K562 (cell line): ENCODE data around the gene SCYL1. TPM values are rescaled to one million over a fixed set of nuclear protein-coding genes. Genes with fewer than 3 reads are reported as not detected.

Experiments used
- GTF2E2 ChIP-seq: fragments of 200-800 bp; sonication (Bioruptor generic); IDR thresholded peaks from 2 replicates; pipeline ENCODE4 v1.6.1; 2016; ENCODE audit warnings: missing genetic modification characterization, missing compliant biosample characterization
- IRF1 ChIP-seq: sonication (generic); formaldehyde crosslinking; IDR thresholded peaks from 2 replicates; pipeline ENCODE4 v1.8.0; 2022; ENCODE audit warnings: missing genetic modification reagents, mild to moderate bottlenecking, borderline replicate concordance
- MTA3 ChIP-seq: fragments of 450-650 bp; formaldehyde crosslinking; IDR thresholded peaks from 2 replicates; pipeline ENCODE4 v1.6.1; 2017; ENCODE audit warnings: mild to moderate bottlenecking, borderline replicate concordance
- NEUROD1 ChIP-seq: fragments of 150-350 bp; IDR thresholded peaks from 2 replicates; pipeline ENCODE4 v1.6.1; 2014; ENCODE audit warnings: borderline replicate concordance, low read length, low read depth; ENCODE audit not compliant: partially characterized antibody
- RBBP5 ChIP-seq: fragments of 200-600 bp; sonication (generic); IDR thresholded peaks from 2 replicates; pipeline ENCODE4 v1.6.1; 2012; ENCODE audit warnings: borderline replicate concordance, mild to moderate bottlenecking, low read length, control low read depth, inconsistent platforms; ENCODE audit not compliant: insufficient read depth, poor library complexity, severe bottlenecking
- REST ChIP-seq, 2 experiments: fragments of 450-650 bp; formaldehyde crosslinking in 1 of 2; IDR thresholded peaks; 2 replicates each; pipeline versions ENCODE4 v1.4.0 to v1.6.1; 2014 to 2020; ENCODE audit warnings: mild to moderate bottlenecking in 2 of 2, borderline replicate concordance in 1 of 2, low read depth in 1 of 2
- SRSF1 ChIP-seq: fragments of 200-400 bp; formaldehyde crosslinking; IDR thresholded peaks from 2 replicates; pipeline ENCODE4 v1.6.1; 2017; ENCODE audit warnings: mild to moderate bottlenecking, low read depth, low read length, moderate library complexity
- STAT5A ChIP-seq: IDR thresholded peaks from 2 replicates; pipeline ENCODE4 v1.6.1; 2012; ENCODE audit warnings: low read length, inconsistent platforms, borderline replicate concordance
- TARDBP ChIP-seq: fragments of 450-650 bp; IDR thresholded peaks from 2 replicates; pipeline ENCODE4 v1.6.1; 2016
- TBL1XR1 ChIP-seq, 2 experiments: IDR thresholded peaks; 2 replicates each; pipeline ENCODE4 v1.6.1; 2012; ENCODE audit warnings: improper control_type of control experiment in 2 of 2, low read length in 2 of 2, mild to moderate bottlenecking in 1 of 2
- THAP7 ChIP-seq: fragments of 250-450 bp; sonication (Bioruptor Pico); IDR thresholded peaks from 2 replicates; pipeline ENCODE4 v1.5.0; 2021
- ZNF282 ChIP-seq: sonication (generic); formaldehyde crosslinking; IDR thresholded peaks from 2 replicates; pipeline ENCODE4 v1.8.1; 2023; ENCODE audit warnings: missing genetic modification reagents
- ZNF584 ChIP-seq: fragments of 200-800 bp; sonication (Bioruptor generic); IDR thresholded peaks from 2 replicates; pipeline ENCODE4 v1.6.1; 2016; ENCODE audit warnings: low read depth, mild to moderate bottlenecking, missing genetic modification characterization, missing compliant biosample characterization
- polyA plus RNA-seq, 8 experiments: library from polyadenylated mRNA; depleted of rRNA in 4 of 8; stranded (reverse) in 5 of 8; unstranded in 3 of 8; fragments of >200 nt; fragmentation: Nextera tagmentation in 2 of 8; fragmentation: Illumina TruSeq in 1 of 8; extraction: Ambion mirVana in 2 of 8; extraction: Trizol in 1 of 8; gene quantifications; 2 replicates each; pipeline versions ENCODE4 v1.2.1 to v1.2.3, GENCODE V29; 2011 to 2014; ENCODE audit warnings: inconsistent platforms in 1 of 8, missing spikeins in 1 of 8
- total RNA-seq, 7 experiments: library from RNA; depleted of rRNA in 6 of 7; stranded (reverse); fragments of >200 nt in 6 of 7; fragmentation: Illumina TruSeq in 2 of 7; extraction: Trizol in 2 of 7; gene quantifications; 2 replicates each; pipeline versions ENCODE4 v1.2.1 to v1.2.3, GENCODE V29; 2011 to 2021; ENCODE audit warnings: low replicate concordance in 1 of 7

The SCYL1 gene
- total and polyA plus RNA-seq, 9 of the 15 experiments (the other 6 are each of a cell fraction or from before 2014, with no cell fraction given), result 1.9 to 145 (median 57.6) TPM

- TF ChIP-seq REST (IDR thresholded peaks at IDR 0.05; ENCODE audit: borderline replicate concordance), result peak; percentile 51; the same call in 1 of the 2 replicates
- no peak for TF ChIP-seq REST (CRISPR knock-in tag; IDR thresholded peaks at IDR 0.05; ENCODE audit: low read depth)
- peak; percentile 33 to 49; a peak in 1 of 4 replicates for TF ChIP-seq TBL1XR1 (IDR thresholded peaks at IDR 0.05; ENCODE audit: low read length in 2 of 2)
- peak; percentile 40; the same call in 1 of the 2 replicates for TF ChIP-seq GTF2E2 (tag)
- TF ChIP-seq TARDBP, result peak; percentile 73; the same call in 1 of the 2 replicates
- TF ChIP-seq SRSF1, result no peak
- TF ChIP-seq STAT5A, result 0 out of 2 replicates have a peak, but pooled peaks have one; percentile 7
- TF ChIP-seq IRF1 (CRISPR knock-in tag), result no peak
- no peak for TF ChIP-seq THAP7 (CRISPR knock-in tag)
- peak; percentile 50 for TF ChIP-seq NEUROD1
- TF ChIP-seq MTA3, result peak; percentile 85
- TF ChIP-seq ZNF282 (CRISPR knock-in tag), result no peak; the same call in 1 of the 2 replicates
- TF ChIP-seq RBBP5, result no peak
- TF ChIP-seq ZNF584, result no peak
Observed at GRCh38 chr11:65574109-65574810, 49.4 kb downstream of the SCYL1 start (continued).
